Right cardiac atrium (tissue), 5 donors: Measurements from ENCODE around the gene ASPN. TPM values are rescaled to one million over a fixed set of nuclear protein-coding genes. Genes with fewer than 3 reads are reported as not detected.
A peak's percentile ranks its signal among the peaks of the same experiment; 100 is the strongest.

Experiments used
- ATAC-seq, 2 donors: fragments of 200-7000 bp; cut with Tn5 transposase; one replicate each; pipeline versions ENCODE4 v1.8.0 to v1.9.1; 2020; ENCODE audit warnings: moderate library complexity in 2 of 2, mild to moderate bottlenecking in 1 of 2
- DNase-seq, 3 donors: peaks; one replicate each; pipeline ENCODE4 v3.0.0-alpha.2; 2020
- H3K27ac ChIP-seq: one replicate; pipeline ENCODE4 v1.5.1; 2013; ENCODE audit warnings: mild to moderate bottlenecking, low read length, control low read depth, moderate library complexity
- H3K27me3 ChIP-seq: one replicate; pipeline ENCODE4 v1.6.1; 2013; ENCODE audit not compliant: control insufficient read depth, insufficient read depth
- H3K4me1 ChIP-seq: one replicate; pipeline ENCODE4 v1.6.1; 2013; ENCODE audit warnings: low read length; ENCODE audit not compliant: control insufficient read depth, insufficient read depth
- H3K4me3 ChIP-seq: one replicate; pipeline ENCODE4 v1.5.1; 2013; ENCODE audit warnings: low read length, control low read depth
- H3K9me3 ChIP-seq: one replicate; pipeline ENCODE4 v1.6.1; 2013; ENCODE audit warnings: low read length; ENCODE audit not compliant: control insufficient read depth
- WGBS: extraction: QIAGEN DNeasy Blood & Tissue Kit; methylation state at CpG from one replicate; pipeline ENCODE4 v1.1.7; 2013; 5-methylcytosine and 5-hydroxymethylcytosine counted together
- intact Hi-C, 4 donors: fragments of 100-400 bp; cut with DNase I; formaldehyde crosslinking; loops; one replicate each; pipeline versions ENCODE4 v1.11.0 to v1.14.0; 2022 to 2023
- polyA plus RNA-seq: library from polyadenylated mRNA; stranded (reverse); fragments of 200-250 nt; gene quantifications from one replicate; pipeline ENCODE4 v1.2.3, GENCODE V29; 2013
- total RNA-seq, 4 donors: library from RNA; stranded (reverse); fragmentation: NEBNext Ultra II Directional; extraction: Animal tissue kit (Norgen Biotek cat#: 25700); gene quantifications; one replicate each; pipeline ENCODE4 v1.2.1, GENCODE V29; 2021
- donor health status: healthy with polysubstance abuse.
- donor health status: DM: no; HTN: yes; CAD: no.
- donor health status: DM: no; HTN: no; CAD: no.
- donor health status: DM: no; HTN: yes; CAD: no; lungs with severe emphysema.
- donor health status: DM: yes; HTN: yes; CAD: no.

ASPN gene
- total and polyA plus RNA-seq, 5 donors, result 7.0 to 18.8 (median 9.8) TPM

DNA sequence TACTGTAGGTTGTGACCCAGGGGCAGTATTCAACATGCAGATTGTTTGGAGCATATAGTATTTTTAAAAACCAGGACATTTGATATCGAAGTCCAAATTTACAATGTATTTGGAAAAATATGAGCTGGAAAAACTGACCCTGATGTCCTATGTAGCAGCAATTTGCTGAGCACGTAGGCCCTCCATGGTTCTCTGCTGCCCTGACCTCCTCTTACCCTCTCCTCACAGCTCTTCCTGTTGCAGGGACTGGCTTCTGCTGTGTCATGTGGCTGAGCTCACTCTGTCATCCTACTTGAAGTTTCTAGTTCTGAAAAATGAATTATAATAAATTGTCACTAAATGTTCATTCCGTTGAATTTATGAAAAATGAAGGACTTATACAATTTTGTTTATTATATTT lies 4.1 kb upstream of the ASPN start:
- peak in 1 of 2 donors; percentile 53 for ATAC-seq
- WGBS, result 68% methylated on average over 3 of the region's 3 CpGs
- Histone ChIP-seq H3K9me3 (no peaks in the 10 kb centered on the region), H3K4me1 (no peaks in the 10 kb centered on the region), H3K27me3 (no peaks in the 10 kb centered on the region), H3K27ac (no peak overlapping the region), H3K4me3 (no peak overlapping the region)
- DNase-seq, result no peak
- intact Hi-C loops, result no loop called here

DNA sequence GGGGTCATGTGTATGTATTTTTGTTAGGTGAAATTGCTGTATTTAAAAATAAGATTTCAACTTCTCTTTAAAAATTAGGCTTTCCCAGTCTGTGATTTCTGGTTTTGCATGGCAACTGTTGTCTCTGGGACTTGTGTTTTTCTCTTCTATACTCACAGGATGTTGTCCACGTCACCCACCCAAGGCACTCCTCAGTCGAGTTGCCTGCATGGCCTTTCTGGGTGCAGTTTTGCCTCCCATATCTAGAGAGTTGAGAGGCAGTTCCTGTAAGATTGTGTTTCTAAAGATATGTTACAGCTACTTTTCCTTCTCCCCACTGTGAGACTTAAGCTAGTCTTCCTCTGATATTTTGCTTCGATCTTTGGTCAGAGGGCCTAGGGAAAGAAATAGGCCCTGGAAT lies 2.3 kb upstream of the ASPN start:
- Histone ChIP-seq H3K4me3 (no peak overlapping the region), H3K27ac (no peak overlapping the region), H3K9me3 (no peaks in the 10 kb centered on the region), H3K27me3 (no peaks in the 10 kb centered on the region), H3K4me1 (peaks cover 2% of the 10 kb centered on the region)
- peak in 1 of 2 donors; percentile 31 for ATAC-seq
- DNase-seq, result no peak
- 60% methylated on average over 3 of the region's 3 CpGs for WGBS
- intact Hi-C loops, result no loop called here

DNA sequence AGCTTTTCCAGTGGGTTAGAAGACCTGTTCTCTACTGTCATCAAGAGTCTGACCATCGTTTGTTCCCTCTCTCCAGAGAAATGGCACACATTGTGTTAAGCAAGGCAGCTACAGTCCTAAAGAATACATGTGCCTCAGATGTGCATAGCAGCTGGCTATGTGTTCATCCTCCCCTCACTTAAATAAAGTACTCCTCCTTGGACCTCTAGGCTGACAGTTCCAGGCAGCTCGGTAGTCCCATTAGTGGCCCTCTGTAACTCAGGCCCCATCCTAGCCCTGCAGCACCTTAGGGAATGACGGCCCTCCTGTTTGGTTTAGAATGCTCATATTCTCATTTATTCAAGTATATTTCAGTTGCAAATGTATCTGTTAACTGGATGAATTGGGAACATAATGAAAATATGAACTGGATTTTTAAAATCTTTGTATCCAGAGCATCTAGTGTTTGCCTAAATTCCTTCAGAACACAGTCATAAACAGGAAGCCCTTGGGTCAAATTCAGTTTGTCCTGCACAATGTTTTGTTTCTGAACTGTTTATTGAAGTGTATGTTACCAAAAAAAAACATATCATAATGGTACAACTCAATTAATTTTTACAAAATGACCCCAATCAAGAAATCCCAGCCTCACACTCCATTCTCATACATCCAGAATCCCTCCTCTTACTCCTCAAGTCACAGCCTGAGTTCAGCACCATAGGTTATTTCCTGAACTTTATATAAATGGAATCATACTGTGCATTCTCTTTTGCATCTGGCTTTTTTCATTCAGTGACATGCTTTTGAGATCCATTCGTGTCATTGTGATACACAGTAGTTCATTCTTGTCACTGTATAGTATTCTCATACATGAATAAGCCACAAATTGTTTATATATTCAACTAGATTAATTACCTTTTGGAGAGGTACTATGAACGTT lies 1.6 kb upstream of the ASPN start:
- Histone ChIP-seq H3K27me3 (no peaks in the 10 kb centered on the region), H3K4me3 (no peak overlapping the region), H3K9me3 (no peaks in the 10 kb centered on the region), H3K27ac (peak overlapping the region; percentile 8), H3K4me1 (peaks cover 7% of the 10 kb centered on the region)
- no peak for DNase-seq
- no peak for ATAC-seq
- WGBS, result 63% methylated on average over 5 of the region's 5 CpGs
- intact Hi-C loops, result no loop called here

- Histone ChIP-seq H3K9me3 (no peaks in the 10 kb centered on the region), H3K4me1 (peaks cover 8% of the 10 kb centered on the region), H3K4me3 (no peak overlapping the region), H3K27me3 (no peaks in the 10 kb centered on the region), H3K27ac (no peak overlapping the region)
- intact Hi-C loops, result no loop called here
- DNase-seq (no peak), ATAC-seq (no peak)
Measured at GRCh38 chr9:92482805-92483204, 499 bp upstream of the ASPN start.

DNA sequence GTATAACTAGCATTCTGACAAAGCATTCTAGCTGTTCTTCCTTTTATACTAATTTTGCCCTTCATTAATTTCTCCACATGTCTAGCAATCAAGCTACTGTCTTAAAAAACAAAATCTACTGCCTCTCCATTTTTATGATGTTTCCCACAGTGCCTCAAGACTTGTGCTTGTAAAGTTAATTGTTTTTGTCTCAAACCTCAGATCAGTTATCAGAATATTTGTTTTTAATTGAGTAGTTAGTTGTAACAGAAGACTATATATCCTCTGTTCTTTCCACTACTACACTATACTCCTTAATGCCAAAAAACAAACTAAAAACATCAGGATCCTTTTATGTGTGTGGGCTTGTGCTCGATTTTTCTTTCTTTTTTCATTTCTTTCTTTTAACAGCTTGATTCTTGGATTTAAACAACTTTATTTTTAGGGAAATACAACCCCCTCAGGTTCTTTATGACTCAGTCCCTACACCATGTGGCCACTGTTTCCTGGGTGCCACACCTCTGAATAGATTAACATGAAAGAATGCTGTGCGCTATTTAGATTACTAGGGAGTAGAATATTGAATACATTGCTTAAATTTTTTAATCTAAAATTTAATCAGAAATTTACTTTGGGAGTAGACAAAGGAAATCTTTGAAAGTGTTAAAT lies 1.2 kb downstream of the ASPN start:
- H3K4me1 ChIP-seq, result peaks cover 10% of the 10 kb centered on the region
- peak overlapping the region; percentile 32 for H3K4me3 ChIP-seq
- DNase-seq, result no peak
- no peak overlapping the region for H3K27ac ChIP-seq
- H3K9me3 ChIP-seq, result no peaks in the 10 kb centered on the region
- H3K27me3 ChIP-seq, result no peaks in the 10 kb centered on the region
- ATAC-seq, result peak in 1 of 2 donors; percentile 49
- WGBS, result 44% methylated on average over 2 of the region's 2 CpGs
- intact Hi-C loops, result no loop called here

DNA sequence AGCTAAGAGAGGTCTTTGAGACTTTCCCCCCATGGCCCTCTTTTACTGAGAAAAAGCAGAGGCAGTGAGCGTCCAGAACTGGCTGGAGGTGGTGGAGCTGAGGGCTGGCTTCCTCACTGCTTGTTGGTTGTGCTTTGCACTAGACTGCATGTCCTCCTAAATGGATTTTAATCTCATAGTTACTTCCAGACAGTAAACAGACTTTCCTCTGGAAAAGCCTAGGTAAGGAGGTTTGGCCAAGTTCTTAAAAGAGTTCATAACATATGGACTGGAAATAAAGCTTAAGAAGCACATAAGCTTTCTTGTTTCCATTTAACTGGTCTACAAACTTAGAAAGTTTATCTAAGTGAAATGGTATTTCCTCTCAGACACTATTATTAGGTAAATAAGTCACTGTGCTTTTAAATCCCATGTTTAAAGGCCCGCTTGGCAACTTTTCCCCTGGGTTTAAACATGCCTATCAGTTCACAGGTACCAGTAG lies 2.0 kb downstream of the ASPN start:
- H3K27me3 ChIP-seq, result no peaks in the 10 kb centered on the region
- peak overlapping the region; percentile 25 for H3K4me3 ChIP-seq
- intact Hi-C loops, result no loop called here
- H3K27ac ChIP-seq, result peak overlapping the region; percentile 78
- no peaks in the 10 kb centered on the region for H3K9me3 ChIP-seq
- peaks cover 10% of the 10 kb centered on the region for H3K4me1 ChIP-seq
- 32% methylated on average over 2 of the region's 2 CpGs for WGBS
- peak; percentile 24 to 51 for ATAC-seq
- no peak for DNase-seq

- intact Hi-C loops, result no loop called here
- DNase-seq (no peak), ATAC-seq (no peak)
- no peaks in the 10 kb centered on the region for H3K27me3 ChIP-seq
- H3K27ac ChIP-seq, result no peak overlapping the region
- H3K9me3 ChIP-seq, result no peaks in the 10 kb centered on the region
- peaks cover 10% of the 10 kb centered on the region for H3K4me1 ChIP-seq
- H3K4me3 ChIP-seq, result no peak overlapping the region
Measured at GRCh38 chr9:92479346-92479745, 3.0 kb downstream of the ASPN start.

DNA sequence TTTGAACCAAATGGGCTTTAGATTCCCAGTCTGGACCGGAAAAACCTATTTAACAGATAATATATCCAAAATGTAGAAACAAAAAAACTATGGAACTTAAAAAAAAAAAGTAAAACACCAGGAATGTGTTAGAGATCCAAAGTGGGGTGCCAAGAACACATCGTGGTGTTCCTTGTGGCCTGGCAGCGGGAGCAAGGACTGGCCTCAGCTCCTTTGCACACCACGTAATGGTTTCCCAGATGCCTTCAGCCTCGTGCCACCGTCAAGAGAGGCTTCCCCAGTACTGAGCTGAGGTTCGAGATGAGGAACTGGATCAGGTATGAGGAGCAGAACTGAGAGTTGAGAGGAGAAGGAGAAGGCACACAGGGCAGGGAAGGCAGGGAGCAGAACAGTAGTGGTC lies 3.5 kb downstream of the ASPN start:
- intact Hi-C loops, result no loop called here
- DNase-seq (no peak), ATAC-seq (peak; percentile 20 to 44)
- Histone ChIP-seq H3K4me1 (peaks cover 10% of the 10 kb centered on the region), H3K9me3 (no peaks in the 10 kb centered on the region), H3K27me3 (no peaks in the 10 kb centered on the region), H3K4me3 (no peak overlapping the region), H3K27ac (peak overlapping the region; percentile 43)
- 80% methylated on average over 7 of the region's 7 CpGs for WGBS

DNA sequence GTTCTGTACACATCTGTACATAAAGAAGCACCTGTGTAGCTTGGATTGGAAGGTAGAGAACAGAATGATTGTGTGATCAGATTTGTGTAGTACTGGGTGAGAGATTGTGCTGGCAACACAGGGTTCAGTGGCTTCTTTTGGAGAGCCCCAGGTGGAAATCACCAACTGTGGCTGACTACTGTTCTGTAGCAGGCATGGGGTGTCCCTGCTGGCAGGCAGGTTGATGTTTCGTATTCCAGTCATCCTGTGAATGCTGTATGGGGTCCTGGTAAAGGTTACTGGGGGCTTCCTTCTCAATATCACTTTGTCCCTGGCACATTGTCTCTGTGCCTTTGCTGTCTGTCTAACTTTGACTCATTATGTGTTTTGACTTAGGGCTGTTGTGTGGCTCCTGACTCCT lies 5.3 kb downstream of the ASPN start:
- Histone ChIP-seq H3K27ac (no peak overlapping the region), H3K4me3 (no peak overlapping the region), H3K27me3 (no peaks in the 10 kb centered on the region), H3K4me1 (peaks cover 10% of the 10 kb centered on the region), H3K9me3 (no peaks in the 10 kb centered on the region)
- ATAC-seq, result no peak
- intact Hi-C loops, result no loop called here
- WGBS, result 98% methylated on average over 1 of the region's 1 CpG
- no peak for DNase-seq

DNA sequence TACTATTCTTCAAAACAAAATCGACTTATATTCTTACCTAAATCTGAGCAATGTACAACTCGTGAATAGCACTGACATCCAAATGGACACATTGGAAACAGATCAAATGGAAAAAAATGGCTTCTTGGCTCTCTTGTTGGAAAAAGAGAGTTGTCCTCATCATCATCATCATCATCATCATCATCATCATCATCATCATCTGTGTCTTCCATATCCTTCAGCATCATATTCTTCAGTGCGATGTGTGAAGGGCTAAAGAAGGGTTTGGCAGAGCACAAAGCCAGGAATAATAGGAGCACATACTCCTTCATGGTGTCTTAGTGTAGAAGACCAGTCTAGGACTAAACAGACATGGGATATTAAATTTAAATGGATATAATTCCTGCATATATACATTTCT lies 7.7 kb downstream of the ASPN start:
- no peak for DNase-seq
- WGBS, result 95% methylated on average over 3 of the region's 3 CpGs
- no peak overlapping the region for H3K27ac ChIP-seq
- no peak for ATAC-seq
- H3K27me3 ChIP-seq, result no peaks in the 10 kb centered on the region
- H3K4me3 ChIP-seq, result no peak overlapping the region
- intact Hi-C loops, result no loop called here
- H3K4me1 ChIP-seq, result peaks cover 8% of the 10 kb centered on the region
- no peaks in the 10 kb centered on the region for H3K9me3 ChIP-seq

GRCh38 chr9:92468206-92468605 lies 14.1 kb downstream of the ASPN start:
- peaks cover 3% of the 10 kb centered on the region for H3K4me1 ChIP-seq
- WGBS, result 97% methylated on average over 2 of the region's 2 CpGs
- ATAC-seq, result no peak
- no peaks in the 10 kb centered on the region for H3K9me3 ChIP-seq
- intact Hi-C loops, result no loop called here
- H3K4me3 ChIP-seq, result no peak overlapping the region
- DNase-seq, result no peak
- H3K27ac ChIP-seq, result no peak overlapping the region
- no peaks in the 10 kb centered on the region for H3K27me3 ChIP-seq
